Muscle layer of duodenum (tissue), 2 donors: ENCODE measurements around the gene ACOD1.
"Not testable (repeated sequence)": the region's sequence is repeated elsewhere in the genome, so short reads cannot be mapped to it uniquely, and the experiment has no call there.

Experiments
- H3K27ac ChIP-seq: one replicate; pipeline ENCODE4 v1.7.0; 2013; ENCODE audit warnings: mild to moderate bottlenecking, low read length
- H3K27me3 ChIP-seq: one replicate; pipeline ENCODE4 v1.7.0; 2013; ENCODE audit warnings: low read depth, mild to moderate bottlenecking, control low read depth, low read length
- H3K36me3 ChIP-seq, 2 donors: one replicate each; pipeline ENCODE4 v1.7.0; 2013; ENCODE audit warnings: low read length in 2 of 2, control low read depth in 1 of 2, mild to moderate bottlenecking in 1 of 2; ENCODE audit not compliant: insufficient read depth in 2 of 2, control insufficient read depth in 1 of 2
- H3K4me1 ChIP-seq, 2 donors: one replicate each; pipeline ENCODE4 v1.7.0; 2013; ENCODE audit warnings: low read length in 2 of 2, mild to moderate bottlenecking in 2 of 2, control low read depth in 1 of 2, moderate library complexity in 1 of 2; ENCODE audit not compliant: insufficient read depth in 2 of 2, control insufficient read depth in 1 of 2
- H3K4me3 ChIP-seq, 2 donors: one replicate each; pipeline ENCODE4 v1.7.0; 2013; ENCODE audit warnings: low read length in 2 of 2, low read depth in 1 of 2, mild to moderate bottlenecking in 1 of 2
- H3K9me3 ChIP-seq, 2 donors: one replicate each; pipeline ENCODE4 v1.7.0; 2013; ENCODE audit warnings: low read length in 2 of 2, control low read depth in 1 of 2, mild to moderate bottlenecking in 1 of 2; ENCODE audit not compliant: control insufficient read depth in 1 of 2
- donor health status: healthy.

ACOD1 gene

DNA sequence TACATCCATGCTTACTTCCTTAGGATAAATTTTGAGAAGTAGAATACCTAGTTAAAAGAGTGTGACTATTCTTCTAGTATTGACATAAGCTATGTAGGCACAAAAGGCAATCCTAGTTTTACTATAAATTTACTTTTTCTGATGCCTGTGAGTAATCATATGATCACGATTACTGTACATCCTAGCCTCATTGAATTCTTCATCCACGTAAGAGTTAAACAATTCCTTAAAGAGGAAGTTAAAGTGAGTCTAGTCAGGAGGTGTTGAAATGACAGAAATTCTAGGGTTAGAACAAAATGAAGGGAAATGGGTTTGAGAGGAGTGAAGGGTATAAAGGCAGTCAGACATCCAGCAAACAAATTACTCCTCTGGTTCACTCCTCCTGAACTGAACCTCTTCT lies at the start of gene ACOD1:
TSS of gene ACOD1 (plus strand) at position 363 of the 400 bp plus-strand sequence. CDS start 48 bp downstream, outside the sequence.
- H3K27me3 ChIP-seq = no peaks in the 10 kb centered on the region
- no peak within 1 kb of the TSS for H3K27ac ChIP-seq
- no peaks in the 10 kb centered on the region for H3K9me3 ChIP-seq
- no peaks in the 10 kb centered on the region for H3K36me3 ChIP-seq
- H3K4me3 ChIP-seq = no peak within 1 kb of the TSS
- H3K4me1 ChIP-seq = no peaks in the 10 kb centered on the region

DNA sequence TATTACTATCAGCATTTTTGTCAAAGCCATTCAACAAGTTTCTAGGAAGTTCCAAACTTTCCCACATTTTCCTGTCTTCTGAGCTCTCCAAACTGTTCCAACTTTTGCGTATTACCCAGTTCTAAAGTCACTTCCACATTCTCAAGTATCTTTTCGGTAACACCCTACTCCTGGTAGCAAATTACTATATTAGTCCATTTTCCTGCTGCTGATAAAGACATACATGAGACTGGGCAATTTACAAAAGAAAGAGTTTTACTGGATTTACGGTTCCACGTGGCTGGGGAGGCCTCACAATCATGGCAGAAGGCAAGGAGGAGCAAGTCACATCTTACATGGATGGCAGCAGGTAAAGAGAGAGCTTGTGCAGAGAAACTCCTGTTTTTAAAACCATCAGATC lies 49.2 kb upstream of the ACOD1 start:
- not testable (repeated sequence) for H3K4me1 ChIP-seq, H3K27ac ChIP-seq, H3K4me3 ChIP-seq, H3K9me3 ChIP-seq, H3K36me3 ChIP-seq, H3K27me3 ChIP-seq

- Histone ChIP-seq H3K27ac (no peak overlapping the region), H3K9me3 (peaks cover 0 to 7% of the 10 kb centered on the region in 2 donors), H3K36me3 (no peaks in the 10 kb centered on the region), H3K4me3 (no peak overlapping the region), H3K4me1 (no peaks in the 10 kb centered on the region), H3K27me3 (no peaks in the 10 kb centered on the region)
These were observed 44.7 kb upstream of the ACOD1 start for GRCh38 chr13:76903544-76904162.

DNA sequence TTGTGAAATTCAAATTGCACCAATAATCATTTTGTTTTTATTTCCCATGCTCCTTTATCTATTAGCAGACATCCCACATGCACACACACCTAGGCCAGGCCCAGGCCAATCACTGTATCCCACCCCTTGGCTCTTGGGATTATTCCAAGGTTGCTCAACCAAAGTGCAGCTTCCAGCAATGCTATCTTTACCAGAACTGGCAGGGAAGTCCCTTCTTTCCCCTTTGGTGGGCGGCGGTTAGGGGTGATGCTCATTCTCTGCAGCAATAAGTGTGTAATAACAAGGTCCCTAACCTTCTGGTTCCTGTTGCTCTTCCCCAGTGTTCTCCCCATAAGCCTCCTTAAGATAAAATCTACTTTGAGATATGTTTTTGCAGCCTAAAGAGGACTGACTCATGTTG lies 43.8 kb upstream of the ACOD1 start:
- Histone ChIP-seq H3K9me3 (no peaks in the 10 kb centered on the region), H3K4me1 (no peaks in the 10 kb centered on the region), H3K36me3 (no peaks in the 10 kb centered on the region), H3K27ac (no peak overlapping the region), H3K27me3 (no peaks in the 10 kb centered on the region), H3K4me3 (no peak overlapping the region)

GRCh38 chr13:76912476-76912875 lies 35.8 kb upstream of the ACOD1 start:
- H3K27me3 ChIP-seq = no peaks in the 10 kb centered on the region
- no peak overlapping the region for H3K4me3 ChIP-seq
- H3K9me3 ChIP-seq = no peaks in the 10 kb centered on the region
- H3K36me3 ChIP-seq = no peaks in the 10 kb centered on the region
- H3K4me1 ChIP-seq = no peaks in the 10 kb centered on the region
- no peak overlapping the region for H3K27ac ChIP-seq

GRCh38 chr13:76913898-76914297 lies 34.4 kb upstream of the ACOD1 start:
- H3K4me3 ChIP-seq = no peak overlapping the region
- no peaks in the 10 kb centered on the region for H3K36me3 ChIP-seq
- H3K27me3 ChIP-seq = no peaks in the 10 kb centered on the region
- no peak overlapping the region for H3K27ac ChIP-seq
- H3K4me1 ChIP-seq = no peaks in the 10 kb centered on the region
- no peaks in the 10 kb centered on the region for H3K9me3 ChIP-seq

DNA sequence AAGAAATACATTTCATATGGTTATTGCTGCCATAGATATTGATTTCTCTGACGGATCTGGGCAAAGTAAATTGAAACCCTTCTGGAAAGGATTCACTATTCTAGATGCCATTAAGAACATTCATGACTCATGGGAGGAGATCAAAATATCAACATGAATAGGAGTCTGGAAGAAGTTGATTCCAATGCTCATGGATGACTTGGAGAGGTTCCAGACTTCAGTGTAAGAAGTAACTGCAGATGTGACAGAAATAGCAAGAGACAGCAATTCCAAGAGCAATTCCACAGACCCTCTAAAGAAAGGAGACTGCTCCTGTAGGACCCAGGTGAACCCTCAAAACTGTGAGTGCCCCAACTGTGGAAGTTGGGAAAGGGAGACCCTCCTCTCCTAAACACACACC lies 31.2 kb upstream of the ACOD1 start:
- H3K27ac ChIP-seq = no peak overlapping the region

DNA sequence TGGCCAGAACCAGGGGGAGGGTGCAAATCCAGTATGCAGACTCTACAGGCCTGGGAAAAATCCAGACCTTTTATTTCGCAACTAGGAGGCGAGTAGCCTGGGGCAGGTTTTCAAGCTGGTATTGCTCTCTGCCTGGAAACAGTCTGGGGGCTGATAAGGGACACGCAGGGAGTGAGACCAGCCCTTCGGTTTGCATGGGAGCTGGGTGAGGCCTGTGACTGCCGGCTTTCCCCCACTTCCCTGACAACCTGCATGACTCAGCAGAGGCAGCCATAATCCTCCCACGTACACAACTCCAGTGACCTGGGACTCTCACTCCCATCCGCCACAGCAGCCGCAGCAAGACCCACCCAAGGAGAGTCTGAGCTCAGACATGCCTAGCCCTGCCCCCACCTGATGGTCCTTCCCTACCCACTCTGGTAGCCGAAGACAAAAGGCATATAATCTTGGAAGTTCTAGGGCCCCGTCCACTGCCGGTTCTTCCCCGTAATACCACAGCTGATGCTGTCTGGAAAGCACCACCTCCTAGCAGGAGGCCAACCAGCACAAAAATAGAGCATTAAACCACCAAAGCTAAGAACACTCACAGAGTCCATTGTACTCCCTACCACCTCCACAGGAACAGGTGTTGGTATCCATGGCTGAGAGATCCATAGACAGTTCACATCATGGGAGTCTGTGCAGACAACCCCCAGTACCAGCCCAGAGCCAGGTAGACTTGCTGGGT lies 30.4 kb upstream of the ACOD1 start:
- H3K4me3 ChIP-seq, H3K27me3 ChIP-seq, H3K27ac ChIP-seq: not testable (repeated sequence)

More for the DNA sequence above, 31.2 kb upstream of the ACOD1 start:
- Histone ChIP-seq H3K36me3 (no peaks in the 10 kb centered on the region), H3K4me1 (no peaks in the 10 kb centered on the region), H3K27me3 (no peaks in the 10 kb centered on the region), H3K4me3 (no peak overlapping the region), H3K9me3 (no peaks in the 10 kb centered on the region)

GRCh38 chr13:76921516-76921915 lies 26.8 kb upstream of the ACOD1 start:
- Histone ChIP-seq H3K4me3 (no peak overlapping the region), H3K9me3 (no peaks in the 10 kb centered on the region), H3K4me1 (no peaks in the 10 kb centered on the region)

More for the DNA sequence above, 30.4 kb upstream of the ACOD1 start:
- not testable (repeated sequence) for H3K36me3 ChIP-seq, H3K4me1 ChIP-seq, H3K9me3 ChIP-seq

DNA sequence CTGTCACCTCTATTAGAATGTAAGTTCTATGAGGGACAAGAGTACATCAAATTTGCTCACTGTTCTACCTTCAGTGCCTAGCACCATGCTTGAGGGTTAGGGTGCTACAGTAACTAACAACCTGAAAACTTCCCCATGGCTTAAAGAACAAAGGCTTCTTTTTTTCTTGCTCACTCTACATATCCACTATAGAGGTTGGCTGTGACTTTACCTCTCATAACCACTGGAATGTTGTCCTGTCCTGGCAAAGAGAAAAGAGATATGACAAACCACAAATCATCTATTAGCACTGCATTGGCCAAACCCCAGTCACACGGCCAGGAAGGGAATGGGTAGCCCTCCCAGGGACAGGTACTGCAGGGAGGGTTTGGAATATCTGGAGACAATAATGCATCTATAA lies 23.2 kb upstream of the ACOD1 start:
- Histone ChIP-seq H3K4me1 (no peaks in the 10 kb centered on the region), H3K4me3 (no peak overlapping the region), H3K36me3 (no peaks in the 10 kb centered on the region), H3K9me3 (no peaks in the 10 kb centered on the region), H3K27me3 (no peaks in the 10 kb centered on the region), H3K27ac (no peak overlapping the region)

More at GRCh38 chr13:76921516-76921915, 26.8 kb upstream of the ACOD1 start:
- no peak overlapping the region for H3K27ac ChIP-seq
- no peaks in the 10 kb centered on the region for H3K36me3 ChIP-seq
- H3K27me3 ChIP-seq = no peaks in the 10 kb centered on the region

DNA sequence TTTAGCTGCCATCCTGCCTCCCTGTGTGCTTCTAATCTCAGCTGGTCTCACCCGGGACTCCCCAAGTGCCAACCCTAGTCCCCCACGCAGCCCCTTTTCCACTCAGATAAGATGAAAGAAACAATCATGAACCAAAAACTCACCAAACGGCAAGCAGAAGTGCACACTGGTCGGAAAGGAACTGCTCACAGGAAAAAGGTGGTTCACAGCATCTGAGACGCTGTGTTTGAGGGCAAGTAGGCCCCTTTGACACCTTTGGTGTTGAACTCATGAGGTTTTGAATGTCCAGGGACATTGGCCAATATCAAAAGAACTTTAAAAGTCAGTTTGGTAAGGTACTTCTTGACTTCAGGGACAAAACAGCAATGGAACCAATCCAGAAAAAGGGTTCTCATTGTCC lies 20.4 kb upstream of the ACOD1 start:
- Histone ChIP-seq H3K27ac (no peak overlapping the region), H3K9me3 (peaks cover 0 to 10% of the 10 kb centered on the region in 2 donors), H3K4me3 (no peak overlapping the region), H3K36me3 (no peaks in the 10 kb centered on the region), H3K4me1 (no peaks in the 10 kb centered on the region), H3K27me3 (no peaks in the 10 kb centered on the region)

GRCh38 chr13:76928456-76928855 lies 19.9 kb upstream of the ACOD1 start:
- H3K27ac ChIP-seq = no peak overlapping the region
- H3K9me3 ChIP-seq = peaks cover 0 to 10% of the 10 kb centered on the region in 2 donors
- H3K27me3 ChIP-seq = no peaks in the 10 kb centered on the region
- H3K4me3 ChIP-seq = no peak overlapping the region
- no peaks in the 10 kb centered on the region for H3K36me3 ChIP-seq
- no peaks in the 10 kb centered on the region for H3K4me1 ChIP-seq
